GM18861 (cell line): ENCODE results near the gene PLXNA4.

Experiments used
- ATAC-seq: cut with Tn5 transposase; IDR thresholded peaks from one replicate; pipeline ENCODE4 v1.9.1; 2021; ENCODE audit not compliant: unreplicated experiment

PLXNA4 gene

GRCh38 chr7:132423594-132424200 lies 152.6 kb downstream of the PLXNA4 start:
- no peak for ATAC-seq

DNA sequence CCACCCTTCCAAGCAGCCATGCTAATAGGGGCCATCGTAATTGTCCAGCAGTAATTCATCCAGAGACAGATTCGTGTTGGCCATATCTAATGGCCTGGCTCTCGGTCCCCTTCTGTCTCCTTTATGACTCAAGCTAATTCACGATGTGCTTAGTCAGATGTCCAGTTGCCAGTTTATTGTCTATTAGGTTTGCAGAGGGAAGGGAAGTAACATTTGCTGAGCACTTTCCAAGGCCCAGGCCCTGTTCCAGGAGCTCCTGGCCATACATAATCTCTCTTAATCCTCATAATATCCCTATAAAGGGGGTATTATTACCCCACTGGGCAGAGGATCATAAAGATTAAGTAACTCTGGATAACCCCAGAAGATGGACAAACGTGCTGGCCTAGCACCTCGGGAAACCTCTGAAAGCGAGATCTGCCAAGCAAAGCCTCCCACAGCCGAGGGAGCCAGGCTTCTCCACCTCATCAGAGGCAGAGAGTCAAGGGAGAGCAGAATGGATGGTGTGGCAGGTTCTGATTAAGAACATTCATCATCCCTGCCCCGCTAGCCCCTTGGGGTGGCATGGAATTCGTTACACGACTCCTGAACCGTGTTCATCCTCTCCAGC lies 153.7 kb downstream of the PLXNA4 start:
- no peak for ATAC-seq

GRCh38 chr7:132420527-132420926 lies 155.7 kb downstream of the PLXNA4 start:
- no peak for ATAC-seq

GRCh38 chr7:132419542-132419941 lies 156.7 kb downstream of the PLXNA4 start:
- no peak for ATAC-seq

- ATAC-seq, result no peak
Measured at GRCh38 chr7:132418840-132419239, 157.4 kb downstream of the PLXNA4 start.

GRCh38 chr7:132417103-132417906 lies 159.0 kb downstream of the PLXNA4 start:
- ATAC-seq, result no peak

GRCh38 chr7:132416395-132416794 lies 159.9 kb downstream of the PLXNA4 start:
- no peak for ATAC-seq

DNA sequence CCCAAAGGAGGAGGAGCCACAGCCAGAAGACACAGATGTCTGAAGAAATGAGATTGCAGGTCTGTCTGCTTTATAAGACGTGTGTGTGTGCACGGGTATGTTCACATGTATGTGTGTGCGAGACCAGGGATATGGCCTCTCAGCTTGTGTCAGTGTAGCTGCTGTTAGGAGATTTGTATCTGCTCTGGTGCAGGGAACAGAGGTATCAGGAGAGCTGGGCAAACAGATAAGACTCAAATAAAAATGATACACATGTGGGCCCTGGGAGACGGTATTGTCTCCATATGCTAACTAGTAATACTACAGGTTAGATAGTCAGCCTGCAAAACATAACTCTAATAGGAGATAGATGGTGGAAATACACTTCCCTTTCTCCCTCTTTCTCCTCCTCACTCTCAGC lies 161.0 kb downstream of the PLXNA4 start:
- ATAC-seq, result no peak

- ATAC-seq, result no peak
Measured at GRCh38 chr7:132414857-132415256, 161.4 kb downstream of the PLXNA4 start.

GRCh38 chr7:132412435-132412834 lies 163.8 kb downstream of the PLXNA4 start:
- no peak for ATAC-seq

DNA sequence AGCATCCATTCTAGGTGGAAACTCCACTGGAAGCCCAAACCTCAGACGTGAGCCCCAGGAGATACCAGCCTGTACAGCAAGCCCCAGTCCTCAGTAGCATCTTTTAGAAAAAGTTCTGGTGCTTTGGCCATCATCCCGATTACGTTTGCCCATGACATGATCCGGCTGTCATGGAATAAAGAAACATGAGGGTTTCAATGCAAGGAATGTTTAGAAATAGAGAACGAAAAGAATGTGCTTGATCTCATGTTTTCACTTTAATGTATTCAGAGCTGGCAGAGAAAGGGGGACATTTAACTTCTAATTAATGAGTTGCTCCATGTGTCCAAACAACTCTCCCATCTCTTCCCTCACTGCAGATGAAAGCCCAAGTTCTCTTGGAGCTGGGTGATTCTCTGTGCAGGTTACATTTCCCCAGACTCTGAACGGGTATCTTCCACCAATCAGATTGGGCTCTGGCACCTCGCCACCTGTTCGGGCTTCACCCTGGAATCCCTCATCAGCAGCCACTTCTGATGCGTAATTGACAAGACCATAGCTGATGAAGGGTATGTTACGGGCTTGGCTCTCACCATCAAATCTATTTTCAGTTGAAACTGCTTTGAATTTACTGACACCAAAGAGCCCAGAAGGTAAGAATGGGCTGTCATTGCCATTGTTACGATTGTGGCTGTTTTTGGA lies 165.3 kb downstream of the PLXNA4 start:
- no peak for ATAC-seq

- no peak for ATAC-seq
Measured at GRCh38 chr7:132410385-132410784, 165.9 kb downstream of the PLXNA4 start.

DNA sequence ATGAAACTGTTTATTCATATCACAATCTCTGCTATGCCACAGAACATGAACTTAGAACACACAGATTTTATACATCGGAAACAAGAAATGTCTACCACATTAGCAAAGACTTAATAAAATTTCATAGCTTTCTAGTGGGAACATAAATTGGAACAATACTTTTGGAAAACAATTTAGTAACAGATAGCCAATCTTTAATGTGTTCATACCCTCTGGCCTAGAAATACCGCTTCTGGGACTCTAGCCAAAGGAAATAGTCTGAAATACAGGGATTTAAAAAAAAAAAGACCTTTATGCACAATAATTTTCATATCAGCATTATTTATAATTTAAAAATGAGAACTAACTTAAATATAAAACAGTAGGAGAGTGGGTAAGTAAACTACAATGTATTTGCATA lies 168.5 kb downstream of the PLXNA4 start:
- no peak for ATAC-seq

GRCh38 chr7:132406039-132406438 lies 170.2 kb downstream of the PLXNA4 start:
- no peak for ATAC-seq

- no peak for ATAC-seq
Measured at GRCh38 chr7:132404261-132404660, 172.0 kb downstream of the PLXNA4 start.

DNA sequence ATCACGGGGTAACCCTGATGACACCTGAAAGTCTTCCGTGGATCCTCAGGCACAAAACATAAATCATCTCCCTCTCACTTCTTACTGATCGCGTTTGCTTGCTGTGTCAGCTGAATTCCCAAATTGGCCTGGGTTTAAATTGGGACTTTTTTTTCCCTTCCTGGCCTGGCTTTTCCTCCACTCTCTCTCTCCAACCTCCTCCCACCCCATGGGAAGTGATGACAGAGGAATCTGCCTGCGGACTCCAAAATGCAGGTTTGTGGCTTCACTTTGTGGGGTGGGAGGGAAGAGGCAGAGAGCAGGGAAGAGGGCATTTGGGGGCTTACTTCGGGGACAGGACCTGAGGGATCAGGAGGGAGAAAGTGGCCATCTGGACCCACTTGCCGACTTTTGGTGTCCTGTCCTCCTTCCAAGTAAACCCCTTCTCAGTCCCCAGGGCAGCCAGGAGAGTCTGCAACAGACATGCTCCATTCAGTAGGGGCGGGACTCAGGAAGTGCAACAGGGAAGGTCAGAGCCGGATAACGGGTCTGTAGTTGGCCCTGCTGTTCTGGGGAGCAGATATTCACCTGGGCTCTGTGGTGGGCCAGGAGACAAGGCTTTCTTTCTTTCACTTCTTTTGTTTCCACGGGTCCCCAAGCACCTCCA lies 172.7 kb downstream of the PLXNA4 start:
- no peak for ATAC-seq

GRCh38 chr7:132402751-132403245 lies 173.5 kb downstream of the PLXNA4 start:
- ATAC-seq, result no peak

DNA sequence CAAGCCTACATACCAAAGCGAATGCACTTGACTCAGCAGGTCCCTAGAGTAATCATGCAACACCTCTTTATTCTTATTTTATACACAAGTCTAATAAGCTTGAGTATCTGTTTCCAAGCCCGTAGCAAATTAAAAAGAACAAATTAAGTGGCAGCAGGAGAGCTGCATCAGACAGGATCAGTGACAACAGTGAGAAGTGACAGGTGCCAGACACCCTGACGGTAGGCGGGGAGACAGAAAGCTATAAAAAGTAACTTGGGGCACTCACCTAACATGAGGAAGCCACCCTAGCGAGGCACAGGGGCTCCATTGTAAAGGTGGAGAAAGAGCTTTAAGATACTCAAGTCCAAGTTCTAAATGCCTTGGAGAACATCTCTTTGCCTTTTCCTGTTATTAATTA lies 174.2 kb downstream of the PLXNA4 start:
- no peak for ATAC-seq

DNA sequence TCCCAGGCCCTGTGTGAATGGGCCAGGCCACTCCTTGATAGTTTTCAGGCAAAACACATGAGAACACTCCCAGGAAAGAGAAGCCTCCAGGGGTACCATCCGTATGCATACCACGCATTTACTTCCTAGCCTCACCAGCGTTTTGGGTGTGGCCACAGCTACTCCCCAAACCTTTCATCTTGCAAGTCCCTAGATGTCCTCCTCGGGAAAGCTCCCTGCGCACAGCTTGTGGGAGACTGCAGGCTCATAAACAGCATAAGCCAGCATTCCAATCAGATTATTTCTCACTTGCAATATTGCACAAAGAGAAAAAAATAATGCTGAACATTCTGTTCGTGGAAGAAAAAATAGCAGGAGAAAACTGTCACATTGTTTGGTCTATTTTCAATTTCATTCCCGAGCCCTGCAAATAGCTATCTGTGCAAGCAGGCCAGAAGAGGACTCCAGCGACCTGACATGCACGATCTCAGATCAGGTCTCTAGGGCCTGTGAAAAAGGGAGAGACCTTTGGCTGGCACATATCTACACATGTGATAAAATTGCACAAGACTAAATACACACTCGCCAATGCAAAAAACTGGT lies 175.6 kb downstream of the PLXNA4 start:
- no peak for ATAC-seq

DNA sequence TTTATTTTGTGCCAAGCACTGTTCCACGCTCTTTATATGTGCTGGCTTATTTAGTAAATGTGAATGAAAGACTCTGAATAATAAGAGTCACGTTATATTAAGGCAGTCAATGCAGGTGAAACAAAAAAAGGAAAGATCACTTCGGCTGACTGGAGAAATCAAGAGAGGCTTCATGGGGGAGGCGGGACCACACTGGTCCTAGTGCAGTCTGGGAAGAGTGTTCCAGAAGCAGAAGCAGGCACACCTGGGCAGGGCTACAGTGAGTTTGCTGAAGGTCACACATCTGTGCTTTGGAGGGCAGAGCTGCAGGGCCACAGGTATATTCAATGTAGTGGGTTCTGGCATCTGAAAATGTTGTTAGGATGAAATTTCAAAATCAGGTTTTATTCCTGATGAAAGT lies 176.9 kb downstream of the PLXNA4 start:
- ATAC-seq, result no peak
